HG03457 (cell line): ENCODE measurements around the gene TP73.

Experiments
- ATAC-seq: cut with Tn5 transposase; IDR thresholded peaks from one replicate; pipeline ENCODE4 v1.9.1; 2021; ENCODE audit warnings: moderate number of reproducible peaks; ENCODE audit not compliant: unreplicated experiment

The TP73 gene

DNA sequence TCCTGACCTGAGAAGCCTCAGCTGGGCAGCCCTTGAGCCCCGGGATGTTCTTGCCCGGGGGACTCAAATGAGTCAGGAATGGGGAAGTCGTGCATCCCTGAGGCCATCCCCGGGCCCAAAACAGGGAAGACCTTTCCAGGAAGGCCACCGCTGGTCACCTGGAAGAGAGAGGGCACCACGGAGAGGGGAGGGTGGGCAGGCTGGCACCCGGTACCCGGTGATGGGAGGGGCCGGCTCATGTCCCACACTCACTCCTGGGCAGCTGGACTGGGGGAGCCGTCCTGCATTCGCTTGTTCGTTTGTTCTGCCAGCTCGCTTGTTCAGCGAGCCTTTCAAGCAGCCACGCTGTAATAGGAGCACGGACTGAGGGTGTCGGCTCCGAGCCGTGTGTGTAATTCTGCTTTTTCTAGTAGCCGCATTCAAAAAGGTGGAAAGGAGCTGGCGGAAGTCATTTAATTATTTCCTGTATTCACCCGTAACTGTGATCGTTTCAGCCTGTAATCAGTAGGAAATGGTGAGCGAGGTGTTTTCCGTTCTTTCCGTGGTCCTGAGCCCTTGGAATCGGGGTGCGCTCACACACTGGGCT lies 51.6 kb downstream of the TP73 start:
- ATAC-seq, result no peak

DNA sequence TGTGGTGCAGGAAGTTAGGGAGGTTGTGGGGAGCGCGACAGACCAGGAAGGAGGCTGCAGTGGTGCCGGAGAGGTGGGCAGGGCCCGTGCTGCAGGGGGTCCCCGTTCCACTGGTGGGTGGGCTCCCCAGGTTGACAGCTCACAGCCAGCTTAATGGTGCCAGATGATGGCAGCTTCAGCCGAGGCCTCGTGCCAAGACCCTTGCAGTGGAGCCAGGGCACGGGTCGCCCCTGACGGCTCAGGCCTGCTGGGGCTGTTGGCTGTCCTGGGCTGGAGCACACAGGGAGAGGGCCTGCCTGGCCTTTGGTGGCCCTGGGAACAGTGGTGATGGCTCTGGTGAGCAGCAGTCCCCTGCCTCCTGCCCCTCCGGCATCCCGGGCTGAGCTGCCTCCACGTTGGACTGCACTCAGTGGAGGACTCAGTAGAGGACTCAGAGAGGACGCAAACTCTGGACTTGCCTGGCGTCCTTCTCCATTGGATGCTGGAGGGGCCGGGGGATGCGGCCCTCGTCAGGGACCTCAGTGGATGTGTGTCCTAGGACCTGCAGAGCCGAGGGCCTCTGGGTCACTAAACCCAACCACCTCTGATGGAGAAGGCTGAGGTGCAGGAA lies 53.1 kb downstream of the TP73 start:
- ATAC-seq, result no peak

DNA sequence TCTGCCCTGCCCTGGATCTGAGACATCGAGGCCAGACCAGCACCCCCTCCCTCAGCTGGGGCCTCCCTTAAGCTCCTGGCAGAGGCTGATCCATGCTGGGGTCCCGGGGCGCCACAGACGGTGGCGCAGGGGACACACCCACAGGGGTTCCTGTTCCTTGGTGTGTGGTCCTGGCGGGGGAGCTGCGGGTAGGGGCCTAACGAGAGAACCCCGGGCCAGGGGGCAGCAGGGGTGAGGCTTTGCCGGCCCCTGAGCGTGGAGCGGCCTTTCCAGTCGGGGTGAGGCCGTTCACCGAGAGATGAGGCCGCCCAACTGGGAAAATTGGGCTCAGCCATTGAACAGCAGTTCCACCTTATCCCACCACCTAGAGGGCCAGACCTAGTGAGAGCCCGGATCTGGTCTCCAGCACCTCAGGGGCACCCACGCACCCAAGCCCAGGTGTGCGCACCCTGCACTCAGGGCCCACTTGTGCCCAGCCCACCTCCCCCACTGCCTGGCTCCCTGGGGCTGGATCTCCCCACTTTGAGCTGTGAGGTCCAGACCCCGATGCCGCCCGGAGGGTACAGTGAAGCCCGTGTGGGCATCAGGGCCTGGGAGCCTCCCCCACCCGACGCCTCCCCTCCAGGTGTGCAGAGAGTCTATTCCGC lies 54.5 kb downstream of the TP73 start:
- ATAC-seq, result no peak

DNA sequence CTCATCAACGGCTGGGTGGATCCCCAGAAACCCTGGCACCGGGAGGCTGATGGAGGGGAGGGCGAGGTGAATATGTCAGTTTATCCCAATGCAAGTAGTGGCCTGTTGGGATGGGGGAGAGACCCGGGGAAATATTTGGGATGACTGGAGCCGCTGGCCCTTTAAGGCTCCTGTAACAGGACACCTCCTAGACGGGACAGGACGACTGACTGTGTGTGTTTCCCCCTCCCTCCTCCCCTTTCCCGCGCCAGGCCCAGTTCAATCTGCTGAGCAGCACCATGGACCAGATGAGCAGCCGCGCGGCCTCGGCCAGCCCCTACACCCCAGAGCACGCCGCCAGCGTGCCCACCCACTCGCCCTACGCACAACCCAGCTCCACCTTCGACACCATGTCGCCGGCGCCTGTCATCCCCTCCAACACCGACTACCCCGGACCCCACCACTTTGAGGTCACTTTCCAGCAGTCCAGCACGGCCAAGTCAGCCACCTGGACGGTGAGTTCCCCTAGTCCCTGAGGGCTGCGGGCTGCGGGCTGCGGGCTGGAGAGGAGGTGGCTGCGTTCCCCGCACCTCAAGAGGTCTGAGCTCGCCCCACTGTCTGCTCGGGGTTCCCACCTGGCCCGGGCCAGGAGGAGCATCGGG lies 55.1 kb downstream of the TP73 start:
- no peak for ATAC-seq

DNA sequence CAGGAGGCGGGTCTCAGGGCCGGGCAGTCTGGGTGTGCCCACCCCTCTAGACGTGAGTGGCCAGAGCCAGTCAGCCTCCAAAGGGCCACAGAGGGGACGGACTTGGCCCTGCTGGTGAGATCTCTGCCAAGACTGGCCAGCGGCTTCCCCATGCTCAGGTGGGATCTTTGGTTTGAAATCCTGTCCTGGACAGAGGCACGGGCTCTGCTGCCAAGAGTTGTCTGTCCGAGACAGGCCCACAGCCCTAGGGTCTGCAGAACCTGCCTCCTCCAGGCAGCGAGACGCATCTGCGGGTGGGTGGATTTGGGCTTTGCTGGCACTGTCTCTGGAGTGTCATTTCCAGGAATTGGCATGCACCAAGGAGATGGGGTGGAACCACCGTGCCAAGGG lies 55.6 kb downstream of the TP73 start:
- no peak for ATAC-seq

DNA sequence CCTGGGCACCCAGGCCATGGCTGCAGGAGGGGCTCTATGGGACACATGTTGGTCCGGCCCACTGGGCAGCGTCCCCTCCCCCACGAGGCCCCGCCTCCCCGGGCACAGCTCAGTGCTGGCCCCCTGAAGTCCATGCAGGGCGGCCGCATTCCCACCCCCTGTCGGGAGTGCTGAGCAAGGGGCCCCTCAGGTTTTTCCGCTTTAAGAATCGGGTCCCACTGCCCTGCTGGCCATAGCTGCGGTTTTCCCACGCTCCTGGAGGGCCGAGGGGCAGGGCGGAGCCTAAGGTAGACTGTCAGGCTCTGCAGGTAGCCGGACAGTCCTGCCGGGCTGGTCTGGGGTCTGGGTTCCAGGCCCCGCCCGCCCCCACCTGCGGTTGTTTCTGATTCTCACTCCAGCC lies 56.5 kb downstream of the TP73 start:
- ATAC-seq, result no peak

DNA sequence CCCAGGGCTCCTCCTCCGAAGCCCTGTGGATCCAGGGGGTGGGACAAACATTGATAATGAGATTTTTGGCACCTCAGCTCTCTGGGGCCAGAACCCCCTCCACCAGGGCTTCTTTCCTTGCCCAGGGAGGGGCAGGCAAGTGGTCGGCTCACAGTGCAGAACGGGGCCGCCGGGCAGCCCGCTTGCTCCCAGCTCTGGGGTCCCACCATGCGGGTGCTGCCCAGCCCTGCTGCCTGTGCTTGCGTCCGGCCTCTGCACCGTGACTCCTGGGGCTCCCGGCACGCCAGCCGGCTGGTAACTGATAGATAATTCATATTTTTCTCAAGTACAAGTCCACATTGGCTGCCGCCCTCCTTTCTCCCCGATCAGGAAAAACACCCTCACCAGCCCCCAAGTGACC lies 57.9 kb downstream of the TP73 start:
- ATAC-seq, result no peak

DNA sequence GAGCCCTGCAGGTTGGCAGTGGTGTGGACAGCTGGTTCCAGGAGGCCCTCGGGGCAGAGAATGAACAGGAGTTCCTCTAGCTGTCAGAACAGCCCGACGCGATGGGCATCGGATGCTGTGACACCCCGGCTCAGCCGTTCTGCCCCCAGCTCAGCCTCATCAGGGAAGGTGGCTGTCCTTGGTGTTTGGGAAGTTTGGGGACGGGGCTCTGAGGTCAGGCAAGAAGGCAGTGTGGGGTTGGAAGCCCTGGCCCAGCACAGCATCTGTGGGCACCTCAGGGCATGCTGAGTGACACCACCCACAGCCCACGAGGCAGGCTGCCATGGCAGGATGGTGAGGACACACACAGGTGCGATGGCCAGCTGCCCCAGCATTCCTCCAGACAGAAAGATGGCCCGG lies 59.1 kb downstream of the TP73 start:
- no peak for ATAC-seq

DNA sequence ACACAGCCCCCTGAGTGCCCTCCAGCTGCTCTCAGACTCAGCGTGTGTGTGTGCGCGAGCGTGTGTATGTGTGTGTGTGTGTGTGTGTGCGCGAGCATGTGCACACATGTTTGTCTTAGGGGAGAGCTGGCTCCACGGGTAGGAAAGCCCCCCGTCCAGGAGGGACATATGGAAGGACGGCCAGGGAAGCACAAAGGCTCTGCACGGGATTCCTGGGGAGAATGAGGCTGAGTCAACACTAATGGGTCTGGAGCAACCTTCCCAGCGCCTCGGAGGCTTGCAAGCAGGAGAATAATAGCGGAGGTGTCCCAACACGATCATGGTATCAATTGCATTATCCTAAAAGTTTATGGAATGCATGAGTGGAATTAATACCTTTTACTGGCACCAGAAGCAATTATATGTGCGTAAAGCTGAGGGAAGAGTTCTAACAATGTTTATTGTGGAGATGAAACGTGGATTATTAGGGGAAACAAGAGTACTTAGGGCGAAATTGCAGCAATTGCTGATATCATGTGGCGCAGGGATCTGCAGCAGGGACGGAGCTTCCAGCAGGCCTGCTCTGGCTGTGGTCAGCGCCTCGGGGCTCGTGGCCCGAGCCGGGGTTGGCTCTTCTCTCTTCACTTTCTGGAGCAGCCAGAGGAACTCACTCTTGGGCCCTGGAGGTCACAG lies 59.6 kb downstream of the TP73 start:
- no peak for ATAC-seq

DNA sequence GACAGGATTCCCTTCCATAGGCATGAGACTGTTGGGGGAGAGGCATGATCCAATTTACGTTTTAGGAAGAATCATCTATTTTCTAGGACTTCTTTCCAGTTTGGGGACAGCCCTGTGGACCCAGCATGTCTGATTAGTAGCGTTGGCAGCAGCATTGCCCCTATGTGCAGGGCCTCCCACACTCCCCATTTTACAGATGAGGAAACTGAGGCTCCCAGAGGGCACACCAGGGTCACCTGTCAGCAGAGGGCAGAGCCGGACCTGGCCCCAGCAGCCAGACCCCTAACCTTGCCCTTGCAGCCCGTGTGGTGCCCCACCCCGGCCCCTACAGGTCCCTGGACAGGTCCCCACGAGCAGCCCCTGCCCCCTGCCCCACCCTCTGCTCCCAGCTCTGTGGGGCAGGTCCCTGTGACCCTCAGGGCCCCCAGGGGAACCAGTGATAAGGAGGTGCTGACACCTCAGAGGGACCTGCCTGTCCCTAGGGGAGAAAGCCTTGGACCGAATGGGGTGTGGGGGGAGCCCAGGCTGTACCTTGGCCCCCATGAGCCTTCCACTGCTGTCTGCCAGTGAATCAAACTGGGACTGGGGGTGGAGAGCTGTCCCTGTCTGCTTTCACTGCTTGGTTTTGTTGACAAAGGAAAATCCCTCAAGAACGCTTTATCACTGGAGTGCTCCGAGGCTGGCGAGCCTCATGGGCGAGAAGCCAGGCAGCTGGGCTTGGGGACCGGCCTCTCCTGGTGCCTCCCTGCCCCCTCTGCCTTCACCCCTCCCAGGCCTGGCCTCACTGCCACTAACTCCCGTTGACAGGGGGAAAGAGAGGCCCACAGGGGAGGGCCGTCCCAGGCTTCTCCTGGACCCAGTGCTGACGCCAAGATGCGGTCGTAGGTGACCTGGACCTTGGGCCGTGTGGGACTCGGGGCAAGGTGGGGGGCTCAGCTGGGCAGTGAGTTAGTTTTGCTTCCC lies 60.5 kb downstream of the TP73 start:
- no peak for ATAC-seq

DNA sequence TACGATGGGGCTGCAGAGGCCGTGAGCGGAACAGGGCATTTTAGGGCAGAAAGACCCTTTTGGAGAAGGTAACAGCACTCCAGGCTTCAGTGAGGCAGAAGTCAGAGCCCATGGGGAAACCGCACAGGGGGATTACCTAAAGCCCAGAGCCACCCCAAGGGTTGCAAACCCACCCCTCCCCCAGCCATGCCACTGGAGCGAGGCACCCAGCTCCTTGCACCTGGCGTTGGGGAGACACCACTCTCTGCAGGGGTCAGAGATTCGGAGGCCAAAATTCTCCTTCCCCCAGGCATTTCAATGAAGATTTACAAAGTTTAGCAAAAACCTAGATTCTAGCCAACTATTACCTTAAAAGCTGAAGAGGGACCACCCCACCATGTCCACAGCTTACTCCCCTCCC lies 61.5 kb downstream of the TP73 start:
- ATAC-seq, result no peak

DNA sequence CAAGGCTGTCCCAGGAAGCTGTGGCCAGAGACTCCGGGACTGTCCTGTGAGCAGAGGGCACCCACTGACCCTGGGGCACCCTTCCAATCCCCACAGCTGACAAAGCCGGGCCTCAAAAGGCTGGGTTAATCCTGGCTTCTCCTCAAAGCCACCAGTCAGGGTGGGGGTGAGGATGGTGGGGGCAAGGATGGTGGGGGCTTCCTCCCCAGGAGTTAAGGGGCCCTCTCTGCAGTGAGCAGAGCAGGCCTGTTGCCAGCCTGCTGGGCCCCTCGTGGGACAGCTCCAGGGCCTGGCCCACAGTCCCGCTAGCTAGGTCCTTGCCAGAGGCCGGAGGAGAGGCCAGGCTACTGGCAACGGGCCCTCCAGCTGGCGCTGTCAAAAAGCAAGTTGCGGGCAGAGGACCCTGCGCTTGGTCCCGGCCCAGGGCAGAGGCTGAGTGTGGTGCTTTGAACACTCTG lies 62.0 kb downstream of the TP73 start:
- ATAC-seq, result no peak

DNA sequence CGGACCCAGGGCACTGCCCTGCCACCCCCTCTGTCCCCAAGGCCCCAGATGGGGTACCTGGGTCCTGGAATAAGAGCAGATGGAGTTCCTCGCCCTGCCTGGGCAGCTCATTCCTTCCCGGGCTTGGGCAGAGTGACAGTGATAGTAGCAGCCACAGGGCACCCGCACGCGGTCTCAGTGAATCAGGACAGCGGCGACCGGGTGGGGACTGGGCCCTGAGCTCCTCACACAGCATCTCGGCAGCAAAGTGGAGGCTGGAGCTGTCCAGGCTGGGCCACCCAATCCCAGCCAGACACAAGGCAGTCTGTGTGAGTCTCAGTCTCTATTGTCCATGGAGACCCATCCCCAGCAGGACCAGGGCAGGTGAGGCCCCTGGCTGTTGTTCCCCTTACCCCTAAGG lies 62.5 kb downstream of the TP73 start:
- no peak for ATAC-seq

DNA sequence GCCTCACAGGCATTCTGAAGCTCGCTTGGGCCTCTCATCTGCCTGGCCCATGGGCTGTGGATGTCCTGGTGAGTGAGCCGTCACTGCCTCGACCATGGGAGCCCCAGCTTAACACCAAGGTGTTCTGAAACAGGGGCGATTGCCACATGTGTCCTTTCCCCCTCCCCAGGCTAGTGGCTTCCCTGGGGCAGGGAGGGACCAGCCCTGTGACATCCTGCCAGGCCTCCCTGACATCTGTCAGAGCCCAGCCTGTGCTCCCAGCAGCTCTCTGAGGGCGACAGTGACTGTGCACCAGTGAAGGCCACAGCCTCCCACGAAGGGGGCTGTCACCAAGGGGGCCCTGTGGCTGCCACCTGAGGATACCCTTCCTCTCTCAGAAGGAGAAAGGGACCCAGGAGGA lies 64.0 kb downstream of the TP73 start:
- ATAC-seq, result no peak

DNA sequence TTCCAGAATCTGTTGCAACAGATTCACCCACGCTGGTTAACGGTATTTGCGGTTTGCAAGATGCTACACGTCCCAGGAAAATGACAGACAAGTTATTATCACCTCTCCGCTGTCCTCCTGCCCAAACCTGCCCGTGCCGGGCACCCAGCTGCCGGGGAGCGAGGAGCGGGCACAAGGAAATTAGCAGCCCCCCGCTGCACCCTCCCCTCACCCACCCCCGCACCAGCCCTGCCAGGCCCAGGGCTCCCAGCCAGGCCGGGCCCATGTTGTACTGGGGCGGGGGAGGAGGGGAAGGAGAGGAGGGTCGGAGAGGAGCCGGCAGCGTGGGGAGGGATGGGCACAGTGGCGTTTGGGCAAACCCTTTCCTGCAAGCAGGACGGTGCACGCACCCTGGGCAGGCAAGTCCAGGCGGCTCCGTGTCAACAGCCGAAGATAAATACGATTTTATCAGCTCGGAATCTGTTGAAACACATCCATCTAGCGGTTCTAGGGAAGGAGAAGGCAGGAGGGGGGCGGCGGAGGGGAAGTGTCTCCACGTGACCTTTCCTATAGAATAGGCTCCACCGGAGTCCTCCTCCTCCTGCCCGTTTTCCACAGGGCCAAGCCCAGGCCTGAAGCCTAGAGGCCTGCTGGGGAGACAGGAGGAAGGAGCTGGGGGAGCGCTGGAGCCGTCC lies 64.9 kb downstream of the TP73 start:
- ATAC-seq, result no peak

DNA sequence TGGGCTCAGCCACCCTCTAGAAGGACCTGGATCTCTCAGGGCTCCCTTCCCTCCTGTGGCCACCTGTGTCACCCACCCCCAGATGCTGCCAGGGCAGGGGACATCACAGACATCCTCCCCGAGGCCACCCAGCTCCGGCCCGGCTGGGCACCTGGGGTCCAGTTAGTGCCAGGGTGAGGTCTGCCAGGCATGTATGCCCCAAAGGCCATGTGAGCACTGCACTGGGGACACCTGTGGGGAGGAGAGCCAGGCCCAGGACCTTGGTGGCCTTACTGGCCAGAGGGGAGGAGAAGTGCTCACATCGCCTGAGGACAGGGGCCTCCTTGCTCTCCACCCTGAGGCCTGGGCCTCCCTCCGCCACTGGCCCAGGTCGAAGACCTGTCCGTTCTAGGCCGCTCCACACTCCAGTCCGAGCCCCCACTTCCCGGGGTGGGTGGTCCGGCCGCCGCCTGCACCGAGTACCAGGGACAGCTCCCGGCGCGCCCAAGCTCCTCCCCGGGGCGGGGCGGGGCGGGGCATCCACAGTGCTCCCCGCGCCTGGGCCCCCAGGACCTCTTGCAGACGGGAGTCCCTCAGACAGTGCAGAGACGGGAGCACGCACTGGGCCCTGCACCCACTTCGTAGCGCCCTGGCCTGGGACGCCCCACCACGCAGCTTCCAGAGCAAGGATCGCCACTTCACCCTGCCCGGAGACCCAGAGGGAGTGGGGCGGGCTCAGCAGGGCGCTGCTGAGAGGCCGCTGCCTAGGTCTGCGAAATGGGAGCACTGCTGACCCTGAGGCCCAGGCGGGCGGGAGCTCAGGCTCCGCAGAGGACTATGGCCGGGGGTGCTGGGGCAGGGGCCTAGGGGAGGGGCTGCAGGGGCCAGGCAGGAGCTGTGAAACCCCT lies 65.6 kb downstream of the TP73 start:
- ATAC-seq, result no peak

DNA sequence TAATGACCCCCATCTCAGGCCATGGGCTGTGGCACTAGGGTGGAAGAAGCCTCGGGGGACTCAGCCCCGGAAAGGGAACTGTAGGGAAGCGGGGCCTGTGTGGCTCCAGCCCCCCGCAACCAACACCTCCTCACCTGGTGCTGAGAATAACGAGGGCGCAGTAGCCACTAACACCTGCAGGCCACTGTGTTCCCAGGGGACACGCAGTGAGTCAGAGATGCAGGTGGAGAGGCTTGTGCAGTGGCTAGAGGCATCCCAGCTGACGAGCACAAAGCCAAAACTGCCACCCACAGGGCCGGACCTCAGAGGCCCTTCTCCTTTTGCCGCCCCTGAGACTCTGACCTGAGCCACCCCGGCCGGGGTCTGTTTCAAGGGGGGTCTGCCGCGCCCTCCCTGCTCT lies 66.4 kb downstream of the TP73 start:
- no peak for ATAC-seq

DNA sequence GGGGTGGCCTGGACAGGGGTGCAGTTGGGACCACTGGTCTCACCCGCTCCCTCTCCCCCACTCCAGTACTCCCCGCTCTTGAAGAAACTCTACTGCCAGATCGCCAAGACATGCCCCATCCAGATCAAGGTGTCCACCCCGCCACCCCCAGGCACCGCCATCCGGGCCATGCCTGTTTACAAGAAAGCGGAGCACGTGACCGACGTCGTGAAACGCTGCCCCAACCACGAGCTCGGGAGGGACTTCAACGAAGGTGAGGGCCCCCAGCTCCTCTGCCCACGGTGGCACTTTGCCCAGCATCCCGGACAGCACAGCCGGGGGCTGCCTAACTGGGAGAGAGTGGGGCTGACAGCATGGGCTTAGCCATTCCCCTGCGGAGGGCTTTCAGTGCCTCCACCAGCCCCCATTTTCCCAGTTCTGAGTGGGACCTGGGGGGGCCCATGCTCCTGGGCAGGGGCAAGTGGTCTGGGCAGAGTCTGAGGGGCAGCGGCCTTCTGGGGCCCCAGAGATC lies 69.7 kb downstream of the TP73 start:
- ATAC-seq, result no peak

DNA sequence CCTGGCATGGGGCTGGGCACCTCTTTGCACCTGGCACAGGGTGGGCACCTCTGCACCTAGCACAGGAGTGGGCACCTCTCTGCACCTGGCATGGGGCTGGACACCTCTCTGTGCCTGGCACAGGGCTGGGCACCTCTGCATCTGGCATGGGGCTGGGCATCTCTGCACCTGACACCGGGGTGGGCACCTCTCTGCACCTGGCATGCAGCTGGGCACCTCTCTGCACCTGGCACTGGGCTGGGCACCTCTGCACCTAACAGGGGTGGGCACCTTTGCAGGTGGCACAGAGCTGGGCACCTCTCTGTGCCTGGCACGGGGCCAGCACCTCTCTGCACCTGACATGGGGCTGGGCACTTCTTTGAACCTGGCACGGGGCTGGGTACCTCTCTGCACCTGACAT lies 70.5 kb downstream of the TP73 start:
- no peak for ATAC-seq
